GM19351 (cell line): ENCODE measurements around the gene RUVBL1.

Experiments used
- ATAC-seq: cut with Tn5 transposase; IDR thresholded peaks from one replicate; pipeline ENCODE4 v1.9.1; 2021; ENCODE audit warnings: mild to moderate bottlenecking, moderate library complexity; ENCODE audit not compliant: unreplicated experiment

RUVBL1 gene

DNA sequence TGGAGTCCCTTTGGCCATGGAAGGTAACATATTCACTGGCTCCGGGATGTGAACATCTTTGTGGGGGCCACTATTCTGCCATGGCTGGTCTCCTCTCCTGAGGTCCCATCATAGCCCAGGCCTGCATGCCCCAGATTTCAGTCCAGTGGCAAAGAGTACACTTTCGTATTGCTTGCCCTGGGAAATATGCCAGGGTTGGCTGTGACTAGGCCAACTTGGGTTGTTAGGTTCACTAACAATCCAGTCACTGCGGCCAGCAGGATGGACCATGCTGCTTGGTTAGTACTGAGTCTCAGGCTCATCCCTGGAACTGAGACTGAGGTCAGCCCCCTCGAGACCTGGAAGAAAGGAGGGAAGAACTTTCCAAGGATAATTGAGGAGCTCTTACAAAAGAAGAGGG lies 19.9 kb upstream of the RUVBL1 start:
- no peak for ATAC-seq

- no peak for ATAC-seq
Measured at GRCh38 chr3:128133273-128133883, 9.8 kb upstream of the RUVBL1 start.

DNA sequence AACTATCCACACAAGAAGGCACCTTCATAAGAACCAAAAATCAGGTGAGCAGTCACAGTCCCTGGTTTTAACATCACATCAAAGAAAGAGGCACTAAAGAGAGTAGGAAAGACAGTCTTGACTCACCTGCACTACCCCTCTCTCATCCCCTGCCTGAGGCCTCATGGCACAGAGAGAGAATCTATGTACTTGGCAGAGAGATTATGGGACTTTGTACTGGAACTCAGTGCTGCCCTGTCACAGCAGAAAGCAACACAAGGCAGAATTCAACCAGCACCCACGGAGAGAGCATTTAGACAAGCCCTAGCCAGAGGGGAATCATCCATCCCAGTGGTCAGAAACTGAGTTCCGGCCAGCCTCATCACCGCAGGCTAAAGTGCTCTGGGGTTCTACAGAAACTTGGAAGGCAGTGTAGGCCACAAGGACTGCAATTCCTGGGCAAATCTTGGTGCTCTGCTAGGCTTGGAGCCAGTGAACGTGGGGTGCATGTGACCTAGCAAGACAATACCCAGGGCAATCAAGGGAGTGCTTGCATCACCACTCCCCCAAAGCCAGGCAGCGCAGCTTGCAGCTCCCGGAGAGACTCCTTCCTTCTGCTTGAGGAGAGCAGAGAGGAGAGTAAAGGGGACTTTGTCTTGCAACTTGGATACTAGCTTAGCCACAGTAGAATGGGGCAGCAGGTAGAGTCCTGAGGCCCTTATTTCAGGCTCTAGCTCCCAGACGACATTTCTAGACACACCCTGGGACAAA lies 8.5 kb upstream of the RUVBL1 start:
- no peak for ATAC-seq

- no peak for ATAC-seq
Measured at GRCh38 chr3:128128251-128128650, 4.6 kb upstream of the RUVBL1 start.

- ATAC-seq = no peak
Measured at GRCh38 chr3:128127236-128127635, 3.6 kb upstream of the RUVBL1 start.

GRCh38 chr3:128123156-128123537 lies 465 bp downstream of the RUVBL1 start:
- no peak for ATAC-seq

DNA sequence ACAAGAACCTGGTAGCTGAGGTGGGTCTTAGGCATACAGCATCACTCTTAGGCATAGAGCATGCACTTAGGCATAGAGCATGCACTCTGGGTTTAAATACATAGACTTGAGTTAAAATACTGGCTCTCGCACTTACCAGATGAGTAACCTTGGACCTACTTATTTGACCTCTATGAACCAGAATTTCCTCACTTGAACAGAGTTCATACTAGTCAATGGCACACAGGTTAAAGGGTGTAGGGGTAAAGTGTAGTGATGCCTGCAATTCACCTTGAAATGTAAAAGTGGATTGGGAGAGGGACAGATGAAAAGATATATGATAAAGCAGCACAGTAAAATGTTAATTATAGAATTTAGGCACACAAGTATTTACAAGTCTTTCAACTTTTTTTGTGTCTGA lies 1.6 kb downstream of the RUVBL1 start:
- no peak for ATAC-seq

DNA sequence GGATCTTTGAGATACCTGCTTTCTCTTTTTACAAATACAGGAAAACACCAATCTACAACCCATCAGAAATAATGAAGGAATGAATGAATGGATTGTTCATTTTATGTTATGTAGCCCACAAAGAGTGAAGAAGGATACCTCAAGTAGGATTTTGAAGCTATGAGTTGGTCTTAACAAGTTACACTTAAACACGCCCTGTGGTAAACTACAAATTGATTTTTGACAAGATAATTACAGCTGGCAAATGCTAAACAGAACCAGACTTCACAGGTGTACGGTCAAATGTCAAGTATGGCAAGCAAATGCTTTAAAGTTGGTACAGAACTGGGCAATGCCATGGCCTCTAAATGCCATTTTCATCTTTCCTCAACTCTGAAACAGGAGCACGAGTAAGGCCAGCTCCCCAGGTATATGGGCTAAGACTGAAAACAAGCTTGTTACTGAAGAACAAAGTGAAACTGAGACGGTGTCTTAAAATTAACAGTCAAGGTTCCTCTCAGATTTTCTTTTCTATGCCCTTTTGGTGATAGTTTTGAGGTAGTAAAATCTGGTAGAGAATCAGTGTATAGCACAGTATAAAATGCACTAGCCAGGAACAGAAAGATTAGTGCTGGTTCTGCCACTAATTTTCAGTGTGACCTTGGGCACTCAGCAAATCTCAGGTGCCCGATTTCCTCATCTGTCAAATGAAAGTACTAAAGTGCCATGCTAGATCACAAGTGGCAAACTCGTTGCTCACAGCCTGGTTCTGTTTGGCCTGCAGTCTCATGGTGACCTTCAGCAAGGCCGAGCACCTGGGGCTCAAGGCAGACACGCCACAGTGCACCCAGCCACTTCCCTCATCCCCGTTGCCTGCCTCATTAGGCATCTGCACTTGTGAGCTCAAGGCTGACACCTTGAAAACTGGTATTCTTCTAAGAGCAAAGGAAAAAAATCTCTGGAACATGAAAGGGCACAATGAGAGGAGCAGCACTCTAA lies 9.5 kb downstream of the RUVBL1 start:
- ATAC-seq = peak; percentile 53

DNA sequence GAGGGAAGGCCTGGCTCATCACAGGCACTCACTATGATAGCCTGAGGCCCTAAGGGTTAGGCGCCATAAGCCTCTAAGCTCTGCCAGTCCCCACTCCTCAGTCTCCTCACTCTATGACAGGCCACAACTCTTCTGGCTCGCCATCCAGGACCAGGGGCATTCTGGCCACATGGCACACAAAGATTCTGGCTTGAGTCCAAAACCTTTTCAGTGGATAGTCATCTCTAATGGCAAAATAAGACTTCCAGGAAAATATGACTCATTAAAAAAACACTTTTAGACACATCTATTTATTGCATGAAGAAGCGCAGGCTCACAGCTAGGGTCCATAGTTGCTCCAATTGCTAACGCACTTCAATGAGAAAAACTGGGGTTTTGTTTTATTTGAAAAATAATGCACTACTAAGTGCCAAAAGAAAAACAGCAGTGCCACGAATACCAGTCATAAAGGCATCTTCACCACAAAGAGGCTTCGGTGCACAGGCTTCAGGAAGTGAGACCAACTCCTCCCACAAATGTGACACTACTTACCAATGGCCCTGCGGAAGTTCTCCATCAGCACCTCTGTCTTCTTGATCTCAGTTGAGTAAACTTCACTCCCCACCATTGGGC lies 11.1 kb downstream of the RUVBL1 start:
- peak; percentile 86 for ATAC-seq

DNA sequence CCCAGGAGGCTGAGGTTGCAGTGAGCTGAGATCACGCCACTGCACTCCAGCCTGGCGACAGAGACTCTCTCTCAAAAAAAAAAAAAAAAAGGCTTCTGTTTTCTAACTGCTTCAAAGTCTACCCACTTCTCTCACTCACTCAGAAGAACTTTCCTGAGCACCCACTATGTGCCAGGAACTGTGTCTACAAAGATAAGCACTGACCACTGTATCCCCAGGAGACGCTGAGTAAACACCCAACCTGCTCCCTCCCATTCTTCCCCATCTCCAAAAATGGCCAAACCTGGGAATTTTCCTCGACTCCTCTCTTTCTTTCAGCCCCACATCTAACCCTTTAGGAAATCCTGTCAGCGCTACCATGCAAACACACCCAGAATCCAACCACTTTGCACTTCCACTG lies 12.5 kb downstream of the RUVBL1 start:
- ATAC-seq = no peak

DNA sequence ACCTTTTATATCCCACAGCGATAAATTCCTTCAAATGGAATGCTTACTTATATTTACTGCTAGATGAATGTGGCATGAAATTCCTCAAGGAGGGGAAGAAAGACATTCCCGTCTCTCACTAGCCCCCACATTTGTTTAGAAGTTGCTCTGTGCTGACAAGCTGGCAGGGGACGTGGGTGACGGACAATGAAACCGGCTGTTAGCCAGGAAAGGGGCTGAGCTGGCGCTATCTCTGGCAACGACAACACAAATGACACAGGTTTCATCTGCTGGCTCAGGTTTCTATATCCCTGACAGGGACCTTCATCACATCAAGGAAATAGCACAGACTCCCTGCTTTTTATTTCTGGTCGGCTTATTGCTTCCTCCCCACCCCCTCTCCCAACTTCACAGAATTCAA lies 15.8 kb downstream of the RUVBL1 start:
- no peak for ATAC-seq

GRCh38 chr3:128103136-128103676 lies 20.4 kb downstream of the RUVBL1 start:
- no peak for ATAC-seq

DNA sequence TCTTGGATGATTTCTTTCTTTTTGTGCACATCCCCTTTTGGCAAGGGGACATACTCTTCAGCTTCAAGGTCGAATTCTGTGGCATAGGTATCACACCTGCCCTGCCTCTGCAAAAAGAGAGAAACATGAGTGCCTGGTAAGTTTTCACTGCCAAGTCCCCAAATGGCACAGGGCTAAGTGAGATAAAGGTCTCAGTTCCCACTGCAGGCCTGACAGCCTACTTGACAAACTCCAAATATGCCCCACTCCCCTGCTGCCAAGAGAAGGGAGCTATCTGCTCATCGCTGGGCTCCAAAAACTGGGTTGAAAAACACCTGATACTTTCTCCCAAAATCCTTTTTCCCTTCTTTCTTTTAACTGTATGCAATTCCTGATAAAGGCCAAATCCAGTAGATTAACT lies 23.0 kb downstream of the RUVBL1 start:
- no peak for ATAC-seq

DNA sequence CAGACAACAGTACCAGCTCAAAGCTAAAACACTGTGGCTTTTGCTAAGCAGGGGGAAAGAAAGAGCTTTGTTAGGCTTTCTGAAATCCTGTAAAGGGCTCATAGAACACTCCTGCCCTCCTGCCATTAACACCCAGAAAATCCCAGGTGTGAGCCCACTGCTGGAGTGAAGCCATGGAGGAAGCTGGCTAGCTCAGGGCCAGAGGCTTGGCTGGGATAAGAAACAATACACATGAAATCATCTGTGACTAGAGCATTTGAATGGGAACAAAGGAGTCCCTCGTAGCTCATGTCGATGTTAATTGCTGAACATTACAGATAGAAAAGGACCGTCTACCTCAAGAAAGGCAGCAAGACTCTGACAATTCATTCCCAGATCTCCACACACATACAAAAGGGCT lies 23.5 kb downstream of the RUVBL1 start:
- ATAC-seq = no peak

GRCh38 chr3:128098234-128098633 lies 25.4 kb downstream of the RUVBL1 start:
- no peak for ATAC-seq

GRCh38 chr3:128095222-128095703 lies 28.3 kb downstream of the RUVBL1 start:
- ATAC-seq = peak; percentile 76

- ATAC-seq = no peak
Measured at GRCh38 chr3:128094295-128095151, 29.1 kb downstream of the RUVBL1 start.

GRCh38 chr3:128091586-128091985 lies 32.0 kb downstream of the RUVBL1 start:
- no peak for ATAC-seq

- no peak for ATAC-seq
Measured at GRCh38 chr3:128089135-128089534, 34.5 kb downstream of the RUVBL1 start.

DNA sequence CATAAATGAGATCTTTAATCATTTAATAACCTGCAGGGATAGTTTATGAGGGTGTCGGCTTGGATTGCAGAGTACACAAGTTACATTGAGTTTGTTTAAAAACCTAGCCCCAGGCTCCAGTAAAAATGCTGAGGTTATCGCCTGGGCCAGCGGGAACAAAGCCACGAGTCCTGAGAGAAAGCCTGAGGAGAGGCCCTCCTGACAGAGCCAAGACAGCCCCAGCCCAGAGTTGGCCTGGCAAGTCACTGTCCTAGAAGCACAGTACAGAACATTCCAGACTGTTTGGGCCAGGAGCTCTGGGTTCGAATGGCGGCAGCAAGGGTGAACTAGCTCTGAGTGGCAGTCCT lies 39.0 kb downstream of the RUVBL1 start:
- no peak for ATAC-seq
